Thyroid gland (tissue), 4 donors: Measurements from ENCODE around the gene FBXL13.

Source experiments
- CTCF ChIP-seq, 6 experiments: fragments of 200-600 bp in 3 of 6; fragments of 450-650 bp in 3 of 6; sonication (generic) in 3 of 6; IDR thresholded peaks; one replicate each; pipeline ENCODE4 v1.5.1; 2016 to 2019; ENCODE audit warnings: antibody characterized with exemption in 6 of 6, mild to moderate bottlenecking in 2 of 6, inconsistent platforms in 1 of 6, moderate library complexity in 1 of 6
- POLR2A ChIP-seq, 2 donors: fragments of 450-650 bp; IDR thresholded peaks; one replicate each; pipeline ENCODE4 v1.6.1; 2017; ENCODE audit warnings: antibody characterized with exemption in 2 of 2, mild to moderate bottlenecking in 2 of 2, moderate library complexity in 1 of 2

- no peak for TF ChIP-seq CTCF (IDR thresholded peaks at IDR 0.05)
- TF ChIP-seq POLR2A (IDR thresholded peaks at IDR 0.05): no peak
Observed at GRCh38 chr7:102982235-102982634, 92.4 kb downstream of the FBXL13 start.
